NCI-H146 treated with DMSO at 0.1 percent for 48 hours (cell line): ENCODE data around the gene KIF19.

Experiments used
- DNase-seq: peaks from one replicate; lab custom pipeline; 2025; ENCODE audit not compliant: unreplicated experiment; lab: John Stamatoyannopoulos, UW

Gene KIF19

DNA sequence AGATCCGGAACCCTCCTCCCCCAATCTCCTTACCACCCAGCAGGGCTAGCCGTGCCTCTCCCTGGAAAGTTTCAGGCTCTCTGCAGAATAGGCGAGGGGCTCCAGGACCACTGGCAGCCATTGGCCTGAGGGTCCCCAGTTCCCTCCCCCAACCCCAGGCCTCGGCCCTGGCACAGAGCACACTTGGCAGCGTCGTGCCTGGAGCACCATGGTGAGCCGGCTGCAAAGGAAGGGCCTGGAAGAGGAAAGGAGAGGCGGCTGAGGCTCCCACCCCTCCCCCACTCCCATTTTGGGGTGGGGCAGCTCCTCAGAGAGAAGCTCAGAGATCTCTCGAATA, 36.0 kb downstream of the KIF19 start:
- DNase-seq, result no peak

DNA sequence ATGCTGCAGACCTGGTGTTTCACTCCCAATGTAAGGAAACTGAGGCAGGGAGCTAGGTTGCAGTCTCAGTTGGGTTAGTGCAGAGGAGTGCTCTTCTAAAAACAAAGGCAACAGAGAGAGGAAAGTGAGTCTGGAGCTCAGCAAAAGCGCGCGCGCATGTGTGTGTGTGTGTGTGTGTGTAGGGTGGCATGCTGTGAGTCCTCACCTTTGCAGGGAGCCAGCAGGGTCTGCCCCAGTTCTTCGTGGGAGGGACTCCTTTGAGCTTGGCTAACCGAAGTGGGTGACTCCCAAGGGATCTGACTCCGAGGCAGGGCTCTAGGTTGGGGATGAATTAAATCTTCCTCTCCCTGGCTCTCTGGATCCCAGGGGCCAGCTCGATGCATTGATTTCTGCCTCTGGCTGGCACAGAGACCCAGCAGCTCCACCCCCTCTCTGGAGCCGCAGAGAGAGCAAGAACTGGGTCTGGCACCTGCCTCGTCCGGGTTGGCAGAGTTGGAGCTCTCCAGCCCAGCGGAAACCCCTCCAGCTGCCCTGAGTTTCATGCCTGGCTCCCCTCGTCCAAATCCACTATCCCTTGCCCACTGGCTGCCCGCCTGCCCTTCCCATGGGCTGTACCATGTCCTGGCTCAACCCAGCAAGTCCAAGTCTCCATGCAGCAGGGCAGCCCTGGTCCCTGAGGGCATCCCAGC, 36.9 kb downstream of the KIF19 start:
- DNase-seq, result no peak

DNA sequence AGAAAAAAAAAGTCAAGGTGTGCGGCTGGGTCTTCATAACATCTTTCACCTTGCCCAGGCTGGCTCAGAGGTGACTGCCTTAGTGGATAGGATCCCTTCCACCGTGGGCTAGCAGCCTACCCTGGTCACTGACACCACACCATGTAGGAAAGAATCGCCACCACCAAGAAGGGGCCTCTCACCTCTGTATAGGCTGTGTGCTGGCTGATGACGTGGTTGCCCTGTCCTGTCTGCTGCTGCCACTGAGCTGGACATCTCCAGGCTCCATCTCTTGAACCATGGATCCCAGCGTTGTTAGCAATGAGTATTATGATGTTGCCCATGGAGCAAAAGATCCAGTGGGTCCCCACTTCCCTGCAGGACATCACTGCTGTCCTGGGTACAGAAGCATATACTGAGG, 41.2 kb downstream of the KIF19 start, which contains the start of gene GPR142:
GPR142 (plus strand) TSS at position 301 of the 400 bp plus-strand sequence. CDS start 2,035 bp downstream, outside the sequence.
- DNase-seq, result no peak

DNA sequence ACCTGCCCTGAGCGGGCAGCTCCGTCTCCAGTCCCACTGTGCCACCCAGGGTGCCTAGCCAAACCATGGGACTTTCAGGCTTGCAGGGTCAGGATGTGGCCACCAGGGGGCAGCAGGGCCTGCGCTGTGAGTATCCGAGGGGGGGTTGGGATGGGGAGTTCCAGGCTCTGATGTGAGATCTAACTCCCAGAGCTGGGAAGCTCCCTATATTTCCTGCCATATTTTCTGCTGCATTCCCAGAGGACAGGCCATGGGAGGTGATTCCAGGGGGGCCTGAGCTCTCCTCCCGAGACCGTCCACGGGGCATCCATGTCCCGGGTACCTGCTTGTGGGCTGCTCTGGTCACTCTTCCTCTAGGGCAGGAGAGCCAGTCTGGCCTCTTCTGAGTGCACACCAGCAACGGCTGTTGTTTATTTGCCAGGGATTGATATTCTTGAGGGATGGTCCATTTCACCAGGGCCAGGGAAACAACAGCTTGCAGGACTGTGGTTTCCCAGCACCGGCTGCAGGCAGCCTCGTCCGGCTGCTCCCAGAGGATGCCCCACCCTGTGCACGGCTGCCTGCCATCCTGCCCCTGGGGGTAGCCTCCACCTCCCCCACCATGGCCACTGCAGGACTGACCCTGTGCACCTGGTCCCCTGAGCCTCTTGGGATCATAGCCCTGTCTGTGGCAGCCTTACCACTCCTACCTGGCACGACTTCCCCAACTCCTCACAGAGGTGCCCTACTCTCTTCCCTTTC, 42.5 kb downstream of the KIF19 start:
- no peak for DNase-seq

GRCh38 chr17:74369221-74369620, 43.2 kb downstream of the KIF19 start:
- DNase-seq, result no peak

GRCh38 chr17:74369665-74370490, 43.9 kb downstream of the KIF19 start:
- no peak for DNase-seq

DNA sequence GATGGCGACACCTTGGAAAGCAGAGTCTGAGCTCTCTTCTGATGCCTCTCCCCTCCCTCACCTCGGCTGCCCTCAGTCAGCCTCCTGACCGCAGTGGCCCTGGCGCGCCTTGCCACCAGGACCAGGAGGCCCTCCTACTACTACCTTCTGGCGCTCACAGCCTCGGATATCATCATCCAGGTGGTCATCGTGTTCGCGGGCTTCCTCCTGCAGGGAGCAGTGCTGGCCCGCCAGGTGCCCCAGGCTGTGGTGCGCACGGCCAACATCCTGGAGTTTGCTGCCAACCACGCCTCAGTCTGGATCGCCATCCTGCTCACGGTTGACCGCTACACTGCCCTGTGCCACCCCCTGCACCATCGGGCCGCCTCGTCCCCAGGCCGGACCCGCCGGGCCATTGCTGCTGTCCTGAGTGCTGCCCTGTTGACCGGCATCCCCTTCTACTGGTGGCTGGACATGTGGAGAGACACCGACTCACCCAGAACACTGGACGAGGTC, 45.7 kb downstream of the KIF19 start:
- no peak for DNase-seq

DNA sequence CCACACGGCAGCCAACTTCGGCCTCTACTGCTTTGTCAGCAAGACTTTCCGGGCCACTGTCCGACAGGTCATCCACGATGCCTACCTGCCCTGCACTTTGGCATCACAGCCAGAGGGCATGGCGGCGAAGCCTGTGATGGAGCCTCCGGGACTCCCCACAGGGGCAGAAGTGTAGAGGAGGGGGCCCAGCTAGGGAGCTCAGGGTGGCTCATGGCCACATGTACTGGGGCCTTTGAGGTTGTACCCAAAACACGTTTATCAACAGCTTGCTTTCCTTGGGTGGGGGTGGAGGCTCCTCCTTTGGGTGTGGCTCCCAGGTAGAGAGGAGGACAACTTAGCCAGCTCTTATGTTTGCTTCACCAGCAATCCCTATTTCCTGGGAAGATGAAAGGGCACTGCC, 46.4 kb downstream of the KIF19 start:
- DNase-seq, result no peak

DNA sequence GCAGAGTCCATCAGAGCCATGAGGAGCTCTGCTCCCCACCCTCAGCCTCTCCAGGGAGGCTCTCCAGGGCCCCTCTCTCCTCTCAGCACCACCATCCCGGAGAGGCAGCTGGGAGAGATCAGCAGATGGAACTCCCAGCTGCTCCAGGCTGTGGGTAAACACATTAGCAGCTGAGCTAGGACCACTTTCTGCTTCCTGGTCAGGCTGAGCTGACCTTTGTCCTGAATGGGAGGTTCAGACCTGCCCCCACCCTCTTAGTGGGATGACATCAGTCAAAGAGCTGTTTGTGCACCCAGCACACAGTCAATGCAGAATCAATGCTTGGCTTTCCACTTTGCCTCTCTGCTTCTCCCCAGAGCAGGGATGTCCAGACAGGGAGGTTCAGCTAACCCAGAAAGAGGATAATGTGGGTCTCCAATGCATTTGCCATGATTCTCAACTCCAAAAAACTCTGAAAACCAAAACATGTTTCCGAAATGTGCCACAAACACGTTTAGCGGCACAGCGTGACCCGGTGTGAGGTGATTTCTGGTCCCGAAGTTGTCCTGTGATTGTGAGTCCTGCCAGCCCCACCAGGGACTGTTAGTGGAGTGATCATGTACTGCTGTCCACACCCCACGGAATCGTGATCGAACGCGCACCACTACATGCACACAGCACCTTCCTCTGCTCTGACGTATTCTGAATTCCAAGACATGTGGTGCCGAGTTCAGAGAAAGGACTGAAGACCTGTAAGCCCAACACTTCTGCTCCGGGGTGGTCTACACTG, 48.0 kb downstream of the KIF19 start:
- DNase-seq, result peak; percentile 12

DNA sequence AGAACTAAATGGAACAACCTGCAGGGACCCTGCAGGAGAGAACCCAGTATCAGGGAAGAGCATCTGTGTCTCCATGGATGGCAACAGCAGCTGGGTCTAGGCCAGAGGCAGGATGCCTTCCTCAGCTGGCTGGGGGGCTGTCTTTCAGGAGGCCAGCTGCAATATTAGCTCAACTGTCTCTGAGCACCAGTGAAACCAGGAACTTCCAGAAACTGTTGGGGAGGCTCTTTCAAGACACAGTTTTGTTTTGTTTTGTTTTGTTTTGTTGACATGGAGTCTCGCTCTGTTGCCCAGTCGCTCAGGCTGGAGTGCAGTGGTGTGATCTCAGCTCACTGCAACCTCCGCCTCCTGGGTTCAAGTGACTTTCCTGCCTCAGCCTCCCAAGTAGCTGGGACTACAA, 48.8 kb downstream of the KIF19 start:
- no peak for DNase-seq

GRCh38 chr17:74379495-74380085, 53.6 kb downstream of the KIF19 start:
- peak; percentile 28 for DNase-seq

GRCh38 chr17:74380086-74380958, 54.3 kb downstream of the KIF19 start:
- no peak for DNase-seq

GRCh38 chr17:74380959-74381808, 55.2 kb downstream of the KIF19 start:
- no peak for DNase-seq

DNA sequence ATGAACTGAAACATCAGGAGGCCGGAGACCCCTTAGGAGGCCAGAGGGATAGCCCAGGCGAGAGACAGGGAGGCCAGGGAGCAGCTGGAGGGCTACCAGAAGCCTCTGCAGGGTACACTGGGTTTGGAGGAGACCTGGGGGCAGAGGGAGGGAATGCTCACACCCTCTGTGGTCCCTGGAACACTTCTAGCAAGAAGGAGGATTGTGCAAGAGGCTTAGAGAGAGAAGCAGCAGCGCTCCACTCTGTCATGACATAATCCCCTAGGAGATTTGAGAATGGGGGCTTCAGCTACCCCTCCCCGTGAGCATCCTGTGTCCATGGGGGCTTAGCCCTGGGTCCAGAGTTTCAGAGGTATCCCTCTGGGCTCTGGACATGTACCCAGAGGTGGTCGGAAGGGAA, 57.1 kb downstream of the KIF19 start:
- DNase-seq, result no peak

DNA sequence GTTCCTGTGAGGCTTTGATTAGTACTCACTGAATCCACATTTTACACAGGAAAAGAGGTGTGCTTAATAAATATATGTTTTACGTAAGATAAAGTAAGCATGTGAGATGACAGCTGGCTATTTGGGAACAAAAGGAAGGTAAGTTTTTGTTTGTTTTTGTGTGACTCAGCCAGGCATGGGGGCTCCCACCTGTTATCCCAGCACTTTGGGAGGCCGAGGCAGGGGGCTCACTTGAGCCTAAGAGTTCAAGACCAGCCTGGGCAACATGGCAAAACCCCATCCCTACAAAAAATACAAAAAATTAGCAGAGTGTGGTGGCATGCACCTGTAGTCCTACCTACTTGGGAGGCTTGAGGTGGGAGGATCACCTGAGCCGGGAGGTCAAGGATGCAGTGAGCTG, 59.2 kb downstream of the KIF19 start:
- no peak for DNase-seq

DNA sequence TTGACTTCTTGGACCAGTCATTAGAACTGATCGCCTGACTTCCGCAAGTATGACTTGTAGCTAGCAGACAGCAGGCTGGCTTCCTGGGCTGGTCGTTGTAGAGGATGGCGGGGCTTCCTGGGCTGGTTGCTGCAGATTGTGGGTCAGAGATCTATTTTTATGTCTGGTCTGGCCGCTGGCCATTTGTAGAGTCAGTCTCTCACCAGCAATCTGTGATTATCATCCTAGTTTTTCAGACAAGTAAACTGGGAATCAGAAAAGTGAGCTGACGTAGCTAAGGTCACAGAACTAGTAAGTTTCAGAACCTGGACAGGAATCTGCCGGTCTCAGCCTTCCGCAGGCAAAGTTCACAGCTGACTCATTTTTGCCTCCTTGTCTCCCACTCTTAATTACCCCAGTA, 60.4 kb downstream of the KIF19 start:
- DNase-seq, result no peak

DNA sequence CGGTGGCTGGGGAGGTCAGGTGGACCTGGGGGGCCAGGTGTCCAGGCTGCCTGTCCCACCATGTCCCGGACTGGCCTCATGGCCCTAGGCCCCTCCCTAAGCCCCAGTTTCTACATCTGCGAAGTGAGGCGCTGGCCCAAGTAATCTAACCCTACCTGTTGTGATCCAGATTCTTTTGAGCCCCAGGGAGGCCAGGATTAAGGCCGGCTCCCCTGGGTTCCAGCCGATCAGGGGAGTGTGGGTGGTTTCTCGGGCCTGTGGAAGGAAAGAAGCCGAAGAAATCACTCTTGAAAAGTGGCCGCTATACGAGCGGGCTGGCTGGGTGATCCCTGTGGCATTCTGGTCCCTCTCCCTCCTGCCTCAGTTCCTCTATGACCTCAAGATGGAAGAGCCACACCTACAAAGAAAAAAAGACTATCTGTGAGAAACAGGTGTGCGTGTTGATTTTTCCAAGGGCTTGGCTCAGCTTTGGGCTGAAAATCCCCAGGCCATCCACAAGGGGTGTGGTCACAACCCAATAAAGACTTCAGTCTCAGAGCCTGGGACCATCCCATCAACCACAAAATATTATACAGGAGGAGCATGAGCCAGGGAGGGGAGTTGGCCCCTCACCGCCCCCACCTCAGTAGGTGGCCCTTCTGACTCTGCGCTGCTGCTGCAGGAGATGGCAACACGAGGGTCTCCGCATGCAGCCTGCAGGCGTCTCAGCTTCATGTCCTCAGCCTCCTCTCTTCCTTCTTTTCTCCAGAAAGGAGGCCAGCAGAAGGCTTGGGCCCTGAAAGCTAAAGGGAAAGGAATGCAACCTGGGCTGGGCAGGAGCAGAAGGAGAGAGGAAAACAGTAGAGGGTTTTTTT, 61.6 kb downstream of the KIF19 start:
- no peak for DNase-seq
